MM.1S (cell line): ENCODE measurements around the gene BOK.

Experiments
- EZH2 ChIP-seq: fragments of 300-600 bp; sonication (generic); optimal IDR thresholded peaks from 2 replicates; pipeline ENCODE3; 2017; ENCODE audit warnings: low read depth, mild to moderate bottlenecking, antibody characterized with exemption, low read length, mixed read lengths
- EZH2phosphoT487 ChIP-seq: fragments of 300-600 bp; sonication (generic); IDR thresholded peaks from 2 replicates; pipeline ENCODE4 v1.6.1; 2018; ENCODE audit warnings: antibody characterized with exemption, low read length
- TF ChIP-seq, protein P1 (sequence below): fragments of 300-600 bp; sonication (generic); IDR thresholded peaks from 2 replicates; pipeline ENCODE4 v1.5.1; 2016; ENCODE audit warnings: antibody characterized with exemption, low read length, mixed read lengths

- TF ChIP-seq, protein P1, sequence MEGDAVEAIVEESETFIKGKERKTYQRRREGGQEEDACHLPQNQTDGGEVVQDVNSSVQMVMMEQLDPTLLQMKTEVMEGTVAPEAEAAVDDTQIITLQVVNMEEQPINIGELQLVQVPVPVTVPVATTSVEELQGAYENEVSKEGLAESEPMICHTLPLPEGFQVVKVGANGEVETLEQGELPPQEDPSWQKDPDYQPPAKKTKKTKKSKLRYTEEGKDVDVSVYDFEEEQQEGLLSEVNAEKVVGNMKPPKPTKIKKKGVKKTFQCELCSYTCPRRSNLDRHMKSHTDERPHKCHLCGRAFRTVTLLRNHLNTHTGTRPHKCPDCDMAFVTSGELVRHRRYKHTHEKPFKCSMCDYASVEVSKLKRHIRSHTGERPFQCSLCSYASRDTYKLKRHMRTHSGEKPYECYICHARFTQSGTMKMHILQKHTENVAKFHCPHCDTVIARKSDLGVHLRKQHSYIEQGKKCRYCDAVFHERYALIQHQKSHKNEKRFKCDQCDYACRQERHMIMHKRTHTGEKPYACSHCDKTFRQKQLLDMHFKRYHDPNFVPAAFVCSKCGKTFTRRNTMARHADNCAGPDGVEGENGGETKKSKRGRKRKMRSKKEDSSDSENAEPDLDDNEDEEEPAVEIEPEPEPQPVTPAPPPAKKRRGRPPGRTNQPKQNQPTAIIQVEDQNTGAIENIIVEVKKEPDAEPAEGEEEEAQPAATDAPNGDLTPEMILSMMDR, result no peak
- TF ChIP-seq EZH2 (no peak), EZH2phosphoT487 (no peak)
These were observed 4.5 kb downstream of the BOK start for GRCh38 chr2:241563031-241563507.
